GM12878 (cell line): ENCODE measurements around the gene ADPRHL1. TPM values are rescaled to one million over a fixed set of nuclear protein-coding genes. Genes with fewer than 3 reads are reported as not detected.

Experiments
- ATAC-seq: fragments of 200-7000 bp; cut with Tn5 transposase; 3 replicates; pipeline ENCODE4 v1.9.1; 2020; ENCODE audit warnings: mild to moderate bottlenecking, moderate library complexity
- BruUV-seq: library from RNA; stranded (reverse); fragments of 400-500 nt; replicated peaks from 2 replicates; lab custom pipeline; 2021; lab: Mats Ljungman, UMichigan
- CTCF ChIA-PET: fragments of 300-600 bp; sonication (Branson Sonifier 250); formaldehyde crosslinking; extraction: SDS; loops from one replicate; lab custom pipeline; 2021; ENCODE audit warnings: inconsistent platforms; lab: Yijun Ruan, JAX
- POLR2A ChIA-PET: fragments of 350-600 bp; formaldehyde crosslinking; extraction: SDS; loops from one replicate; lab custom pipeline; 2021; ENCODE audit warnings: inconsistent platforms; lab: Charles Lee
- RAD21 ChIA-PET: fragments of 300-600 bp; sonication (Branson Sonifier 250); formaldehyde crosslinking; loops from one replicate; lab custom pipeline; 2023; ENCODE audit warnings: antibody characterized with exemption; ENCODE audit not compliant: unreplicated experiment; lab: Charles Lee
- SMC1A ChIA-PET: fragments of 300-600 bp; sonication (Branson Sonifier 250); formaldehyde crosslinking; loops from one replicate; lab custom pipeline; 2023; ENCODE audit not compliant: unreplicated experiment, uncharacterized antibody; lab: Charles Lee
- DNase-seq: peaks from one replicate; pipeline ENCODE4 v3.0.0-alpha.2; 2011; ENCODE audit warnings: low read depth, low spot score
- FAIRE-seq: peaks from 3 replicates; lab custom pipeline; 2011; peaks lifted over from hg19 to GRCh38; lab: Jason Lieb, UNC
- H2AFZ ChIP-seq: 2 replicates; pipeline ENCODE4 v1.6.0; 2011; ENCODE audit warnings: low read depth, low read length, control low read depth; ENCODE audit not compliant: control insufficient read depth
- H3K27ac ChIP-seq: 2 replicates; pipeline ENCODE4 v1.5.1; 2011; ENCODE audit warnings: control low read depth; ENCODE audit not compliant: control insufficient read depth, insufficient read depth
- H3K27me3 ChIP-seq, 2 experiments: replicated peaks in 1 of 2; 2 replicates each; pipeline versions ENCODE4 v1.6.0 to v1.6.1; 2011; ENCODE audit warnings: low read length in 1 of 2; ENCODE audit not compliant: control insufficient read depth in 2 of 2, insufficient read depth in 2 of 2
- H3K36me3 ChIP-seq, 2 experiments: 2 replicates each; pipeline ENCODE4 v1.5.1; 2011; ENCODE audit warnings: low read length in 1 of 2; ENCODE audit not compliant: control insufficient read depth in 2 of 2, insufficient read depth in 2 of 2
- H3K4me1 ChIP-seq: 2 replicates; pipeline ENCODE4 v1.6.1; 2011; ENCODE audit warnings: mild to moderate bottlenecking, low read length, moderate library complexity, mixed read lengths; ENCODE audit not compliant: control insufficient read depth, insufficient read depth
- H3K4me2 ChIP-seq: 2 replicates; pipeline ENCODE4 v1.6.0; 2011; ENCODE audit warnings: control low read depth; ENCODE audit not compliant: control insufficient read depth, insufficient read depth
- H3K4me3 ChIP-seq: fragments of 200-600 bp; sonication (generic); 2 replicates; pipeline ENCODE4 v1.5.1; 2016
- H3K79me2 ChIP-seq: 2 replicates; pipeline ENCODE4 v1.6.0; 2011; ENCODE audit warnings: low read length; ENCODE audit not compliant: control insufficient read depth, insufficient read depth
- H3K9ac ChIP-seq: 2 replicates; pipeline ENCODE4 v1.8.0; 2011; ENCODE audit warnings: low read length, control low read depth, mixed read lengths; ENCODE audit not compliant: control insufficient read depth, insufficient read depth
- H3K9me3 ChIP-seq: replicated peaks from 3 replicates; pipeline ENCODE4 v1.5.1; 2011; ENCODE audit warnings: mild to moderate bottlenecking, low read length; ENCODE audit not compliant: control insufficient read depth, insufficient read depth
- H4K20me1 ChIP-seq: 2 replicates; pipeline ENCODE4 v1.6.0; 2011; ENCODE audit not compliant: control insufficient read depth, insufficient read depth
- FOXK2 ChIP-seq: fragments of 450-650 bp; IDR thresholded peaks from 2 replicates; pipeline ENCODE4 v1.6.1; 2017; ENCODE audit warnings: mild to moderate bottlenecking, moderate library complexity
- HDGF ChIP-seq: fragments of 450-650 bp; IDR thresholded peaks from 2 replicates; pipeline ENCODE4 v1.6.1; 2016; ENCODE audit warnings: antibody characterized with exemption
- KAT2A ChIP-seq: conservative IDR thresholded peaks from 2 replicates; pipeline ENCODE4 v1.6.1; 2011; ENCODE audit warnings: low read depth, low read length; ENCODE audit not compliant: control insufficient read depth
- MEF2A ChIP-seq: IDR thresholded peaks from 2 replicates; pipeline ENCODE4 v1.6.1; 2011; ENCODE audit warnings: low read depth, mild to moderate bottlenecking, low read length, moderate library complexity; ENCODE audit not compliant: insufficient read depth
- MLLT1 ChIP-seq: fragments of 450-650 bp; IDR thresholded peaks from 2 replicates; pipeline ENCODE4 v1.6.1; 2016; ENCODE audit warnings: mild to moderate bottlenecking
- NFYB ChIP-seq: IDR thresholded peaks from 2 replicates; pipeline ENCODE4 v1.6.1; 2011; ENCODE audit warnings: low read depth, mild to moderate bottlenecking, low read length, improper control_type of control experiment, moderate library complexity; ENCODE audit not compliant: insufficient read depth
- RFX5 ChIP-seq: IDR thresholded peaks from 2 replicates; pipeline ENCODE4 v1.6.1; 2011; ENCODE audit warnings: low read depth, low read length, improper control_type of control experiment
- WGBS: methylation state at CpG from one replicate; pipeline ENCODE4 v1.1.6; 2016; ENCODE audit warnings: low lambda C conversion rate; ENCODE audit not compliant: insufficient replicate concordance, insufficient coverage; ENCODE audit errors: missing lambda C conversion rate; 5-methylcytosine and 5-hydroxymethylcytosine counted together
- in situ Hi-C: fragments of 300-500 bp; cut with MboI; formaldehyde crosslinking; loops from 9 replicates; pipeline ENCODE4 v1.14.3; 2018; ENCODE audit warnings: mixed read lengths
- intact Hi-C: fragments of 100-400 bp; cut with micrococcal nuclease; formaldehyde crosslinking; loops from one replicate; pipeline ENCODE4 v1.14.2; 2022; ENCODE audit not compliant: unreplicated experiment
- polyA plus RNA-seq, 11 experiments: library from polyadenylated mRNA; depleted of rRNA in 4 of 11; unstranded in 6 of 11; stranded (reverse) in 5 of 11; fragments of >200 nt; fragmentation: Nextera tagmentation in 4 of 11; fragmentation: Illumina TruSeq in 1 of 11; extraction: Ambion mirVana in 4 of 11; extraction: Trizol in 1 of 11; gene quantifications; 1 replicate in 1 of 11; 2 replicates in 10 of 11; pipeline versions ENCODE4 v1.2.1 to v1.2.3, GENCODE V29; 2011 to 2016; ENCODE audit warnings: inconsistent platforms in 2 of 11, missing spikeins in 2 of 11, low read depth in 1 of 11
- total RNA-seq, 4 experiments: library from RNA; depleted of rRNA in 3 of 4; stranded (reverse); fragments of >200 nt in 3 of 4; fragmentation: Illumina TruSeq in 1 of 4; extraction: Trizol in 1 of 4; gene quantifications; 2 replicates each; pipeline versions ENCODE4 v1.2.1 to v1.2.3, GENCODE V29; 2013 to 2021

Gene ADPRHL1
- total and polyA plus RNA-seq, 10 of the 15 experiments (the other 5 are each of a cell fraction or from before 2014, with no cell fraction given) = 0.05 to 1.9 (median 1.0) TPM

GRCh38 chr13:113491418-113491883 is 38.2 kb upstream of the ADPRHL1 start:
- Histone ChIP-seq H3K4me3 (peak overlapping the region; percentile 68), H3K9ac (peak overlapping the region; percentile 75), H3K4me1 (peaks cover 30% of the 10 kb centered on the region), H2AFZ (peak overlapping the region; percentile 78), H3K9me3 (no peaks in the 10 kb centered on the region), H4K20me1 (no peaks in the 10 kb centered on the region), H3K79me2 (peaks cover 70% of the 10 kb centered on the region), H3K4me2 (peak overlapping the region; percentile 52), H3K36me3 (peaks cover 3 to 12% of the 10 kb centered on the region in 2 experiments; a peak in 3 of 4 replicates), H3K27me3 (no peaks in the 10 kb centered on the region), H3K27ac (peak overlapping the region; percentile 72)
- FAIRE-seq (no peak), ATAC-seq (no peak; the same call in 2 of the 3 replicates), DNase-seq (no peak)
- BruUV-seq = TSS peak; percentile 69
- RAD21 ChIA-PET = no interaction called here
- POLR2A ChIA-PET = no interaction called here
- SMC1A ChIA-PET = no interaction called here
- CTCF ChIA-PET = no interaction called here
- TF ChIP-seq KAT2A (no peak), MEF2A (no peak), HDGF (peak; percentile 50; the same call in 1 of the 2 replicates), MLLT1 (0 out of 2 replicates have a peak, but pooled peaks have one; percentile 56), FOXK2 (no peak), RFX5 (no peak), NFYB (no peak)
- WGBS = 2% methylated on average over 21 of the region's 22 CpGs
- intact Hi-C loops = loop anchor here (5.0 kb wide), 2 partner anchors 96 to 194 kb away; partner anchors contain the start of gene LAMP1
- in situ Hi-C loops = no loop called here
